ENCODE data around the gene CISD3.

The CISD3 gene

DNA sequence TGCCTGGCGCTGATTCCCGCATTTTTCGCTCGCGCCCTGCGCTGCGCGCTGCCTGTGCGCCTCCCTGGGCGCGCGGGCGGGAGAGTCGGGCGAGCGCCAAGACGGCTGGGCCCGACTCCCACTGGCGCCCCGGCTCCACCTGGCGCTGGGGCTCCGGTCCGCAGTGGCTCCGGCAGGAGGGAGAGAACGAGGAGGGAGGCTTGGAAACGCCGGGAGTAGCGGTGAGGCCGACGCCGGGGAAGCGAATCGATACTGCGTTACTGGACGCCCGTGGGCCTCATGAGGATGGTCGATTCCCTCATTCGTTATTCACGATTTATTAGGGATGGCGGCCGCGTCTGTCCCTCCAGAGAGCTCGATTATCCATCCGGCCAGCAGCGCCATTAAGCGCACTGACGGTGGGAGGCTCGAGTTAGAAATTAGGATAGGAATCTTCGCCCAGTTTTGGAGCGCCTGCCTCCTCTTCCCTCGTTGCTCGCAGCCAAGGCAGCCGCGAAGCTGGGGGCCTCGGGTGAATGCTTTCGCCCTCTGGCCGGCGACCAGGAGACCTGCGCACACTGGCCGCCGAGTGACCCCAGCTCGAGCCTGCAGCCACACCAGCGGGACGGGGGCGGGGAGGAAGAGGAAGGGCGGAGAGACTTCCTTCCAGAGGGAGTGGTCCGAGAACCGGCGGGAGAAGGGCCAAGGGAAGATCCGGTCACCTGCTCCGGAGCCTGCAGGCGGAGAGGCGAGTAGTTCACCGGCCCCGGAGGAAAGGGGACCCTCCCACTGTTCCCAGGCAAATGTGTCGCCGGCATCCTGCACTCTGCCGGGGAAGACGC is 19.3 kb downstream of the CISD3 start (continued):
- TF ChIP-seq, protein P1, sequence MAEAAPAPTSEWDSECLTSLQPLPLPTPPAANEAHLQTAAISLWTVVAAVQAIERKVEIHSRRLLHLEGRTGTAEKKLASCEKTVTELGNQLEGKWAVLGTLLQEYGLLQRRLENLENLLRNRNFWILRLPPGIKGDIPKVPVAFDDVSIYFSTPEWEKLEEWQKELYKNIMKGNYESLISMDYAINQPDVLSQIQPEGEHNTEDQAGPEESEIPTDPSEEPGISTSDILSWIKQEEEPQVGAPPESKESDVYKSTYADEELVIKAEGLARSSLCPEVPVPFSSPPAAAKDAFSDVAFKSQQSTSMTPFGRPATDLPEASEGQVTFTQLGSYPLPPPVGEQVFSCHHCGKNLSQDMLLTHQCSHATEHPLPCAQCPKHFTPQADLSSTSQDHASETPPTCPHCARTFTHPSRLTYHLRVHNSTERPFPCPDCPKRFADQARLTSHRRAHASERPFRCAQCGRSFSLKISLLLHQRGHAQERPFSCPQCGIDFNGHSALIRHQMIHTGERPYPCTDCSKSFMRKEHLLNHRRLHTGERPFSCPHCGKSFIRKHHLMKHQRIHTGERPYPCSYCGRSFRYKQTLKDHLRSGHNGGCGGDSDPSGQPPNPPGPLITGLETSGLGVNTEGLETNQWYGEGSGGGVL (tag by site-specific recombination; IDR thresholded peaks at IDR 0.05) = no peak
- TF ChIP-seq ZNF214 (tag by site-specific recombination; IDR thresholded peaks at IDR 0.05; ENCODE audit: borderline replicate concordance) (no peak), ZNF514 (tag by site-specific recombination; IDR thresholded peaks at IDR 0.05) (no peak), ZNF146 (tag by site-specific recombination; IDR thresholded peaks at IDR 0.05) (no peak), GLIS2 (tag by site-specific recombination; IDR thresholded peaks at IDR 0.05) (peak; percentile 72), ZNF16 (tag by site-specific recombination; IDR thresholded peaks at IDR 0.05; ENCODE audit: low read depth) (no peak), ZNF629 (tag by site-specific recombination; IDR thresholded peaks at IDR 0.05) (no peak), ZNF529 (tag by site-specific recombination; IDR thresholded peaks at IDR 0.05; ENCODE audit: insufficient replicate concordance) (no peak), SP3 (tag by site-specific recombination; IDR thresholded peaks at IDR 0.05) (peak; percentile 85), ZNF658 (tag by site-specific recombination; IDR thresholded peaks at IDR 0.05) (no peak), ZNF585B (tag by site-specific recombination; IDR thresholded peaks at IDR 0.05) (no peak), ZNF555 (tag by site-specific recombination; conservative IDR thresholded peaks at IDR 0.05) (no peak), KLF16 (tag by site-specific recombination; IDR thresholded peaks at IDR 0.05) (peak; percentile 80), HOXA7 (CRISPR knock-in tag; IDR thresholded peaks at IDR 0.05; ENCODE audit: borderline replicate concordance) (no peak), SP7 (tag by site-specific recombination; IDR thresholded peaks at IDR 0.05) (peak; percentile 68), ZNF335 (tag by site-specific recombination; conservative IDR thresholded peaks at IDR 0.05) (peak; percentile 72), ZNF558 (tag by site-specific recombination; IDR thresholded peaks at IDR 0.05) (no peak), BCL11A (tag by site-specific recombination; IDR thresholded peaks at IDR 0.05; ENCODE audit: low read depth) (peak; percentile 83; the same call in 1 of the 2 replicates), ZNF501 (tag by site-specific recombination; IDR thresholded peaks at IDR 0.05) (peak; percentile 45; the same call in 1 of the 2 replicates), ZNF549 (tag by site-specific recombination; IDR thresholded peaks at IDR 0.05) (no peak), ZNF404 (tag by site-specific recombination; IDR thresholded peaks at IDR 0.05) (no peak), EGR2 (tag by site-specific recombination; IDR thresholded peaks at IDR 0.05; ENCODE audit: low read depth) (peak; percentile 47; the same call in 1 of the 2 replicates), ZNF133 (tag by site-specific recombination; IDR thresholded peaks at IDR 0.05) (no peak), ZNF132 (tag by site-specific recombination; IDR thresholded peaks at IDR 0.05; ENCODE audit: borderline replicate concordance) (no peak), ZNF560 (tag by site-specific recombination; IDR thresholded peaks at IDR 0.05; ENCODE audit: borderline replicate concordance) (no peak), ZNF112 (tag by site-specific recombination; IDR thresholded peaks at IDR 0.05) (no peak), ZNF433 (tag by site-specific recombination; IDR thresholded peaks at IDR 0.05; ENCODE audit: low read depth) (no peak), MYNN (tag by site-specific recombination; IDR thresholded peaks at IDR 0.05; ENCODE audit: borderline replicate concordance) (0 out of 2 replicates have a peak, but pooled peaks have one; percentile 42)
- TF ChIP-seq, protein P2, sequence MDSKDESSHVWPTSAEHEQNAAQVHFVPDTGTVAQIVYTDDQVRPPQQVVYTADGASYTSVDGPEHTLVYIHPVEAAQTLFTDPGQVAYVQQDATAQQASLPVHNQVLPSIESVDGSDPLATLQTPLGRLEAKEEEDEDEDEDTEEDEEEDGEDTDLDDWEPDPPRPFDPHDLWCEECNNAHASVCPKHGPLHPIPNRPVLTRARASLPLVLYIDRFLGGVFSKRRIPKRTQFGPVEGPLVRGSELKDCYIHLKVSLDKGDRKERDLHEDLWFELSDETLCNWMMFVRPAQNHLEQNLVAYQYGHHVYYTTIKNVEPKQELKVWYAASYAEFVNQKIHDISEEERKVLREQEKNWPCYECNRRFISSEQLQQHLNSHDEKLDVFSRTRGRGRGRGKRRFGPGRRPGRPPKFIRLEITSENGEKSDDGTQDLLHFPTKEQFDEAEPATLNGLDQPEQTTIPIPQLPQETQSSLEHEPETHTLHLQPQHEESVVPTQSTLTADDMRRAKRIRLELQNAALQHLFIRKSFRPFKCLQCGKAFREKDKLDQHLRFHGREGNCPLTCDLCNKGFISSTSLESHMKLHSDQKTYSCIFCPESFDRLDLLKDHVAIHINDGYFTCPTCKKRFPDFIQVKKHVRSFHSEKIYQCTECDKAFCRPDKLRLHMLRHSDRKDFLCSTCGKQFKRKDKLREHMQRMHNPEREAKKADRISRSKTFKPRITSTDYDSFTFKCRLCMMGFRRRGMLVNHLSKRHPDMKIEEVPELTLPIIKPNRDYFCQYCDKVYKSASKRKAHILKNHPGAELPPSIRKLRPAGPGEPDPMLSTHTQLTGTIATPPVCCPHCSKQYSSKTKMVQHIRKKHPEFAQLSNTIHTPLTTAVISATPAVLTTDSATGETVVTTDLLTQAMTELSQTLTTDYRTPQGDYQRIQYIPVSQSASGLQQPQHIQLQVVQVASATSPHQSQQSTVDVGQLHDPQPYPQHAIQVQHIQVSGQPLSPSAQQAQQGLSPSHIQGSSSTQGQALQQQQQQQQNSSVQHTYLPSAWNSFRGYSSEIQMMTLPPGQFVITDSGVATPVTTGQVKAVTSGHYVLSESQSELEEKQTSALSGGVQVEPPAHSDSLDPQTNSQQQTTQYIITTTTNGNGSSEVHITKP (tag by site-specific recombination; IDR thresholded peaks at IDR 0.05) = peak; percentile 58
- TF ChIP-seq, protein P3, sequence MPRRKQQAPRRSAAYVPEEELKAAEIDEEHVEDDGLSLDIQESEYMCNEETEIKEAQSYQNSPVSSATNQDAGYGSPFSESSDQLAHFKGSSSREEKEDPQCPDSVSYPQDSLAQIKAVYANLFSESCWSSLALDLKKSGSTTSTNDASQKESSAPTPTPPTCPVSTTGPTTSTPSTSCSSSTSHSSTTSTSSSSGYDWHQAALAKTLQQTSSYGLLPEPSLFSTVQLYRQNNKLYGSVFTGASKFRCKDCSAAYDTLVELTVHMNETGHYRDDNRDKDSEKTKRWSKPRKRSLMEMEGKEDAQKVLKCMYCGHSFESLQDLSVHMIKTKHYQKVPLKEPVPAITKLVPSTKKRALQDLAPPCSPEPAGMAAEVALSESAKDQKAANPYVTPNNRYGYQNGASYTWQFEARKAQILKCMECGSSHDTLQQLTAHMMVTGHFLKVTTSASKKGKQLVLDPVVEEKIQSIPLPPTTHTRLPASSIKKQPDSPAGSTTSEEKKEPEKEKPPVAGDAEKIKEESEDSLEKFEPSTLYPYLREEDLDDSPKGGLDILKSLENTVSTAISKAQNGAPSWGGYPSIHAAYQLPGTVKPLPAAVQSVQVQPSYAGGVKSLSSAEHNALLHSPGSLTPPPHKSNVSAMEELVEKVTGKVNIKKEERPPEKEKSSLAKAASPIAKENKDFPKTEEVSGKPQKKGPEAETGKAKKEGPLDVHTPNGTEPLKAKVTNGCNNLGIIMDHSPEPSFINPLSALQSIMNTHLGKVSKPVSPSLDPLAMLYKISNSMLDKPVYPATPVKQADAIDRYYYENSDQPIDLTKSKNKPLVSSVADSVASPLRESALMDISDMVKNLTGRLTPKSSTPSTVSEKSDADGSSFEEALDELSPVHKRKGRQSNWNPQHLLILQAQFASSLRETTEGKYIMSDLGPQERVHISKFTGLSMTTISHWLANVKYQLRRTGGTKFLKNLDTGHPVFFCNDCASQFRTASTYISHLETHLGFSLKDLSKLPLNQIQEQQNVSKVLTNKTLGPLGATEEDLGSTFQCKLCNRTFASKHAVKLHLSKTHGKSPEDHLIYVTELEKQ (tag by site-specific recombination; IDR thresholded peaks at IDR 0.05; ENCODE audit: borderline replicate concordance) = no peak
- TF ChIP-seq, protein P4, sequence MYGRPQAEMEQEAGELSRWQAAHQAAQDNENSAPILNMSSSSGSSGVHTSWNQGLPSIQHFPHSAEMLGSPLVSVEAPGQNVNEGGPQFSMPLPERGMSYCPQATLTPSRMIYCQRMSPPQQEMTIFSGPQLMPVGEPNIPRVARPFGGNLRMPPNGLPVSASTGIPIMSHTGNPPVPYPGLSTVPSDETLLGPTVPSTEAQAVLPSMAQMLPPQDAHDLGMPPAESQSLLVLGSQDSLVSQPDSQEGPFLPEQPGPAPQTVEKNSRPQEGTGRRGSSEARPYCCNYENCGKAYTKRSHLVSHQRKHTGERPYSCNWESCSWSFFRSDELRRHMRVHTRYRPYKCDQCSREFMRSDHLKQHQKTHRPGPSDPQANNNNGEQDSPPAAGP (tag by site-specific recombination; IDR thresholded peaks at IDR 0.05) = peak; percentile 62; the same call in 1 of the 2 replicates

Data from HEK293 (cell line).